GM19397 (cell line): ENCODE measurements around the gene OR2J2.
"Not testable (repeated sequence)": the region's sequence is repeated elsewhere in the genome, so short reads cannot be mapped to it uniquely, and the experiment has no call there.

ENCODE experiments used
- ATAC-seq: cut with Tn5 transposase; IDR thresholded peaks from one replicate; pipeline ENCODE4 v1.9.1; 2021; ENCODE audit warnings: mild to moderate bottlenecking, moderate library complexity; ENCODE audit not compliant: unreplicated experiment

Gene OR2J2

DNA sequence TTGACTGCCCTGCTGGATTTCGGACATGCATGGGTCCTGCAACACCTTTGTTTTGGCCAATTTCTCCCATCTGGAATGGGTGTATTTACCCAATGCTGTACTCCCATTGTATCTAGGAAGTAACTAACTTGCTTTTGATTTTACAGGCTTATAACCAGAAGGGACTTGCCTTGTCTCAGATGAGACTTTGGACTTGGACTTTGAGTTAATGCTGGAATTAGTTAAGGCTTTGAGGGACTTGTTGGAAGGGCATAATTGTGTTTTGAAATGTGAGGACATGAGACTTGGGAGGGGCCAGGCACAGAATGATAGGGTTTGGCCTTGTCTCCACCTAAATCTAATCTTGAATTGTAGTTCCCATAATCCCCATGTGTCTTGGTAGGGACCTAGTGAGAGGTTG is 47.3 kb downstream of the OR2J2 start:
- not testable (repeated sequence) for ATAC-seq
